ENCODE measurements around the gene TRMT11.
"Not testable (repeated sequence)": the region's sequence is repeated elsewhere in the genome, so short reads cannot be mapped to it uniquely, and the experiment has no call there.

Gene TRMT11

GRCh38 chr6:126056355-126057004 lies 70.1 kb downstream of the TRMT11 start:
- H3K36me3 ChIP-seq = no peaks in the 10 kb centered on the region
- TF ChIP-seq CTCF (IDR thresholded peaks at IDR 0.05) = no peak
- no peaks in the 10 kb centered on the region for H3K27me3 ChIP-seq
- H3K9me3 ChIP-seq = no peaks in the 10 kb centered on the region
- H3K4me1 ChIP-seq (ENCODE audit: control insufficient read depth in 1 of 2, insufficient read depth in 1 of 2, low read depth in 1 of 2, low read length in 1 of 2) = no peaks in the 10 kb centered on the region
- H3K4me3 ChIP-seq (ENCODE audit: low read depth in 1 of 2, low read length in 1 of 2) = no peak overlapping the region
- H3K27ac ChIP-seq = no peak overlapping the region

- not testable (repeated sequence) for H3K27me3 ChIP-seq; H3K4me3 ChIP-seq (ENCODE audit: low read depth in 1 of 2, low read length in 1 of 2); H3K27ac ChIP-seq; H3K9me3 ChIP-seq; H3K36me3 ChIP-seq; H3K4me1 ChIP-seq (ENCODE audit: control insufficient read depth in 1 of 2, insufficient read depth in 1 of 2, low read depth in 1 of 2, low read length in 1 of 2)
Observed at GRCh38 chr6:126058085-126058484, 71.7 kb downstream of the TRMT11 start.

GRCh38 chr6:126060400-126060799 lies 74.1 kb downstream of the TRMT11 start:
- no peak for TF ChIP-seq CTCF (IDR thresholded peaks at IDR 0.05)
- H3K9me3 ChIP-seq = no peaks in the 10 kb centered on the region

GRCh38 chr6:126063512-126064146 lies 77.3 kb downstream of the TRMT11 start:
- TF ChIP-seq CTCF (IDR thresholded peaks at IDR 0.05) = no peak
- Histone ChIP-seq H3K27ac (no peak overlapping the region), H3K27me3 (no peaks in the 10 kb centered on the region), H3K9me3 (no peaks in the 10 kb centered on the region), H3K36me3 (no peaks in the 10 kb centered on the region), H3K4me1 (ENCODE audit: control insufficient read depth in 1 of 2, insufficient read depth in 1 of 2, low read depth in 1 of 2, low read length in 1 of 2) (no peaks in the 10 kb centered on the region), H3K4me3 (ENCODE audit: low read depth in 1 of 2, low read length in 1 of 2) (no peak overlapping the region)

More at GRCh38 chr6:126060400-126060799, 74.1 kb downstream of the TRMT11 start:
- Histone ChIP-seq H3K4me3 (ENCODE audit: low read depth in 1 of 2, low read length in 1 of 2) (no peak overlapping the region), H3K27ac (no peak overlapping the region), H3K4me1 (ENCODE audit: control insufficient read depth in 1 of 2, insufficient read depth in 1 of 2, low read depth in 1 of 2, low read length in 1 of 2) (no peaks in the 10 kb centered on the region), H3K36me3 (no peaks in the 10 kb centered on the region), H3K27me3 (no peaks in the 10 kb centered on the region)

- Histone ChIP-seq H3K27ac (no peak overlapping the region), H3K36me3 (no peaks in the 10 kb centered on the region), H3K27me3 (no peaks in the 10 kb centered on the region), H3K4me3 (ENCODE audit: low read depth in 1 of 2, low read length in 1 of 2) (no peak overlapping the region), H3K4me1 (ENCODE audit: control insufficient read depth in 1 of 2, insufficient read depth in 1 of 2, low read depth in 1 of 2, low read length in 1 of 2) (no peaks in the 10 kb centered on the region), H3K9me3 (no peaks in the 10 kb centered on the region)
- no peak for TF ChIP-seq CTCF (IDR thresholded peaks at IDR 0.05)
Observed at GRCh38 chr6:126064257-126064747, 78.0 kb downstream of the TRMT11 start.

DNA sequence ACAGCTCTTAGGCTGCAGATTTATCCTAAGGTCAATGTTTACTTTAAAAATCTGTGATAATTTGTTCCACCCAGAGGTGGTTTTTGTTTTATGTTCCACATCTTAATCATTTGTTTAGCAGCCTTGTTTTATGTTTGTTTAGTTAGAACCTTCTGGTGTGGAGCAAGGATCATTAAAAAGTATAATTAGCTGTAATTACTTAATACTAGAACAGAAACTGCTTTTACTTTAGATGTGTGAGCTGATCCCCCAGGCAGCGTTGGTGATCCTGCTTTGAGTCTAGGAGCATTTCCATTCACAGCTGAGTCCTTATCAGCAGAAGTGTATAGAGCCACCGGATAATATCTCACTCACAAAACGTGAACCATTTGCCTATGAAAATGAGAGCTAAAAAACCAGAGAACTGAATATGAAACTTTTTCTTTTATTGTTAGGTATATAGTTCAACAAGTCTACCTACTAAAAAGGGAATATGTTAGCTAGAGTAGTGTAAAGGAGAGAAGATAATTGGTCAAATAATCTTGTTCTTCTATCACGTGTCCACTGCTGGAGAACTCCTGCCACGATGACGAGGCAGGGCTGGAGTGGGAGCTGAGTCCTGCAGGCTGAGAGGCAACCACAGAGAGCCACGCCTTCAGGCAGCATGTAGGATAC lies 78.5 kb downstream of the TRMT11 start:
- H3K9me3 ChIP-seq = no peaks in the 10 kb centered on the region
- H3K27me3 ChIP-seq = no peaks in the 10 kb centered on the region
- H3K27ac ChIP-seq = no peak overlapping the region
- TF ChIP-seq CTCF (IDR thresholded peaks at IDR 0.05) = no peak
- H3K36me3 ChIP-seq = no peaks in the 10 kb centered on the region
- H3K4me3 ChIP-seq (ENCODE audit: low read depth in 1 of 2, low read length in 1 of 2) = no peak overlapping the region
- no peaks in the 10 kb centered on the region for H3K4me1 ChIP-seq (ENCODE audit: control insufficient read depth in 1 of 2, insufficient read depth in 1 of 2, low read depth in 1 of 2, low read length in 1 of 2)

Data from neutrophil (primary cell).